ENCODE results near the gene CEMIP.

The CEMIP gene

DNA sequence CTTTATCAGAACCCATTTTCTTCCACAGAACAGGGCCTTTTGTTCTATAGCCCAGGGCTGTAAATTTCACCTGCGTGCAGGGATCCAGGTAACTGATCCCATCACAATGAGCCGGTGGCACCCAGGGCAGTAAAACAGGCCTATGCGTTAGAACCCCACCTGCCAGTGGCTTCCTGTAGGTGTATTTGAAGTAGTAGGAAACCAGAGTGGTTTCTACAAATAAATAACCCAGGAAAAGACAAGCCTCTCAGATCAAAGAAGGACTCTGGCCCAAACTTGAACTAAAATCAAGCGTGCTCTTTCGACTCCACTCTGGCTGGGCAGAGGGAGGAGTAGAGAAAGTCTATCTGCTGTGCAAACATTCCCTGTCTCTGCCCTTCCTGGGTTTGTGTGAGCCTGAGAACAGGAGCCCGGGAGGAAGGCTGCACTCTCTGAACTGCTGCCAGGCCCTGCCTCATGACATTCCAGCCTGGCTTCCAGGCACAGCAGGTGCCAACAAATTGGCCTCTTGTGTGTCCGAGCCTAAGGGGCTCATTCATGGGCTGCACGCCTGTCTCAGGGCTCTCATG is 77.7 kb downstream of the CEMIP start:
- peak; percentile 63 for DNase-seq

DNA sequence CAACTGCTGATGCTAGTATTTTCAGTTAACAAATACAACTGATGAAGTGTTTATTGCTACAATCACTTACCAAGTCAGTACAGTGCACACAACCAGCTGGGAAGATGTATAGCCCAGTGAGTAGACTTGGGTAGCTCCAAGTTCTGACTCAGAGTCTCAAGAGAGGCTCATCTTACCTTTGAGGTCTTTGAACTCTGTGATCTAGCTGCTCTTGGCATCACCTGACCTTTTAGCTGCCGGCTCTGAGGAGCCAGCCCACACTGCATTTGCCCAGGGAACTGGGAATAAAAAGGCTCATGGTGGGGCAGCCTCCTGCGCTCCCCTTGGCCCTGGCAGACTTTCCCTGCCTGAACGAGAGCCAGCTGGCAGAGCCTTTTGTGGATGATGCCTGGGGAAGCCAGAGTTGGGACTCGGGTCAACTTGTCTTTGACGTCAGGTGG is 82.6 kb downstream of the CEMIP start:
- no peak for DNase-seq

DNA sequence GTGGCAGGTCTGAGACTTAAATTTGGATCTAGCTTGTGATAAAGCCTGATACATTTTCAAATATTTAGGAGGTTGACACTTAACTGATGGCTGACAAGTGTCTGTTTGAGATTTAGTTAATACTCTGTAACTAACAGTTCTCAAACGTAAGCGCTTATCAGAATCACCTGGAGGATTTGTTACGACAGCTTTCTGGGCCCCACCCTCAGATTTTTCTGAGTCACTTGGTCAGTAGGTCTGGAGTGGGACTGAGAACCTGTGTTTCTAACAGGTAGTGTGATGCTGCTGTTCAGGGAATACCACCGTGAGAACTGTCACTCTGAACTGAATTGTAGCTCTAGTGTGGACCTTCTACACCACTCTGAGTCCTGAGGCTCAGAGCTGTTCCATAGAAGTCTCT is 85.5 kb downstream of the CEMIP start:
- DNase-seq = no peak

DNA sequence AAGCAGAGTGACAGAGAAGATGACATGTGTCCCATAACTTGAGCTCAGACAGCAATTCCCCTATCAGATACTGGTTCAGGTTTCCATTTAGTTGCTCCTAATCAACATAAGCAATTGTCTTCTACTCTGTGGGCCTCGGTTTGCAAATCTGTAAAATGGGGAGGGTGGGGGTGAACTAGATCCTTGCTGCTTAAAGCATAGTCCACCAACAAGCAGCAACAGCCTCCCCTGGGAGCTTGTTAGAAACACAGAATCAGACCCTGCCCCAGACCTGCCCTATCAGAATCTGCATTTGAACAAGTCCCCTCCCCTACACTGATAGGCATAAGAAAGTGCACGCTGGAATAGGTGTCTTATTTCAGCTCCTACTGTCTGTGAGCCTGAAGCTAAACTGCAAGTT is 87.8 kb downstream of the CEMIP start:
- no peak for DNase-seq

DNA sequence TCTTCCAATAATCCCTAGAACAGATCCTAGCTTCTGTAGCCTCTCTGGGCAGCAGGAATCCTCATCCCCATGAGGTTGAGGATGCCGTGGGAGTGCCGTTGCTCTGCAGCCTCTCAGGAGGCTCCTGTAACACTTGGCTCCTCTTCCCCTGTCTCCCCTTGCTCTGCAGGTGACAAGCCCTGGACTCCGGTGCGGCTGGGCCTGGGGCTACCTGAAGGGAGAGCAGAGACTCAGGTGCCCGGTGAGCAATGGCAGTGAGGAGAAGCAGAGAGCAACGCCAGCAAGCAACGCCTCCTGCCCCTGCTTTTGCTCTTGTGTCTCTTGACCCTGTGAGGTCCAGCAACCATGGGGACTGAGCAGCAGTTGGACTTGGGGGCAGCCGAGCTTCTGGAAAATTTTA is 91.2 kb downstream of the CEMIP start:
- DNase-seq = no peak

DNA sequence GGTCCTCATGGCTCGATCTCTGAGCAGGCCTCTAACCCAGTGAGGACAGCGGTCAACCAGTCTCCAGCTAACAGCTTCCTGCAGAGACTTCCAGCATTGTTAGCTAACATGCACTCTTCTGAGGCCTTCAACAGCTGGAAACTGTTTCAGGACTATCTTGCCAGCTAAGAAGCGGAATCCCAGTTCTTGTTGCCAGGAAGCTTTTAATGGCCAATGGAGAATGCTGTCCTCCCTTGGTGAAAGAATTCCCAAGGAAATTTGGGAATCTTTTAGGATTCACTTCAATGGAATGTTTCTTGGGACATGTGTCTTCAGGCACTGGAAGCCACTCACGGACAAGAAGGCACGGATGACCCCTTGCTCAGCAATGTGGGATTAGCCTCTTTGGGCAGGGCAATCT is 91.7 kb downstream of the CEMIP start:
- DNase-seq = no peak

DNA sequence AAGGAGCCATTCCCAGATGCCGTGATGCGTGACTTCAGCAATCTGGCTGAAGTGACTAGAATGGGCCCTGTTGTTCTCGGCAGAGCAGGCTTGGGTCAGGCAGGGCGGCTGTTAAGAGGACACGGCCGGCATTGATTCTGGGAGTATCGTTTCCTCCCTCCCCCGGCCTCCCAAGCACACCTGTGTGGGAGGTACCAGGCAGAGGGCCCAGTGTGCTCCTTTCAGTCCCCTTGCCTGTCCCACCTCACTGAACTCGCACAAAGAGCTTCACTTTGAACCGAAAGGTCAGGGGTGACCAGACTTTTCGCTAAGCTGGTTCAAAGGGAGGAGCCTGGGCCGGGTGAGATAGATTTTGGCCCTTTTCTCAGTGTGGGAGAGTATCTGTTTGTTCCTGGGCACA is 92.7 kb downstream of the CEMIP start:
- DNase-seq = no peak

DNA sequence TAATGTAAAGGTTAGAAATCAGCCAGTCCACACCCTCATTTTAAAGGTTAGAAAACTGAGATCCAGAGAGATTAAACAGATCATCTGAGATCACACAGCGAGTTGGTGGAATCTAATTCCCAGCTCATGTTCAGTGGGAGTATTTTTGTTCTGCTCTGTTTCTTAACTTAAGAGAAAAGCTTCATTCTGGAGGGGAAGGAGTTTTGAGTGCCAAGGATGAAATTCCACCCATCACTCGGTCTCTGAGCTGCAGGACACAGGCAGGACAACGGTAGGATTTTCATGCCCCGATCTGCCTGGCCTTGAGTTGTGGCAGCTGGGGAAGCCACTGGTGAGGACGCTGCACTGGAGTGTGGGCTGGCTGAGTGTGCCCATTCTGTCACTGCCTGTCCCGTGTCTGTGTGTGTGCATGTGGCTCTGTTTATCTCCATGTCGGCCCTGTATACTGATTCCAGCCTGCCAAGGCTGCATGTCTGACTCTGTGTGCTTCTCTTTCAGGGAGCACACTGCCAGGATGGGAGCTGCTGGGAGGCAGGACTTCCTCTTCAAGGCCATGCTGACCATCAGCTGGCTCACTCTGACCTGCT is 94.3 kb downstream of the CEMIP start:
- DNase-seq = no peak

DNA sequence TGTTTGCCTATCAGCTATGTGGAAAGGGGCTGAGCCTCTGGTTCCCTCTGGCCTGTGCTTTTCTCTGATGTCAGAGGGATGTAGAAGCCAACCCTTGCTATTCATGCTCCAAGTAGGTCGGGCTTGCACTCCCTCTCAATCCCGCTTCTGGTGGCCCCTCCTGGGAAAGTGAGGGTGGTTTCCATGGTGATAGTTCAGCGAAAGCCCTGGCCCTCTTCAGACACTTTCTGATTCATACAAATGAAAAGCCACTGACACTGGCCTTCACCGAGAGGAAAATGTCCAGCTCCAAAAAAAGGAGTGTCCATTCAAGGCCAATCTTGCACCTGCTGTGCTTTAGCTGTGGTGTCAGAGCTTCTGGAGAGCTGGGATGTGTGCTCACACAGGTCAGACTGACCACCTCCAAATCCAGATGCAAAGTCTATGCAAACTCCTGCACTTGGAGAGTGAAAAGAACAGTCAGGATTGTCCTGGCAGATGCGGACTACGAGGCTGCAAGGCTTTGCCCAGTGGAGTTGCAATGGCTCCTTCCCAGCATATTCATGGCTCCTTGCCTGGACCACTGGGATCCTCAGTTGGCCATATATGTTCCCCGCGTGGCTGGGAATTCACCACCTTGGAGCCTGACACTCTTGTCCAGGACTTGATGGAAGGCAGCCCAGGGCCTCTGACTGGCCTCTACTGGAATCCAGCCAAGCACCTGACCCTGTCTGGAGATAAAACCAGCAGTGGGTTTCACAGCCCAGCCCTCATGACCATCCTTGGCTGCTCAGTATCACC is 96.6 kb downstream of the CEMIP start:
- DNase-seq = no peak

DNA sequence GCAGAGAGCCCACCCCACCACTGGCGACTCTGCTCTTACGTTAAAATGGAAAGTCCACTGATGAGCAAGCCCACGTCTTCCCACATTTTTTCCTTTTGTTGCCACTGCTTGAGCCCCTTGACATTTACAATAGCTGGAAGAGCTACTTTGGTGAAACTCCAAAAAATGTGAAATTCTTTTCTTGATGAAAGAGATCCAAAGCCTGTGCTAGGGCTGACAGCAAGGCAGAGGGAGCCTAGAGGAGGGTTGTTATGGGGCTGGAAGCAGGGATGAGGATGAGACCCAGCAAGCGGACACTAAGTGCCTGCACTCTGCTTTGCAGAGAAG is 97.1 kb downstream of the CEMIP start:
- DNase-seq = no peak

DNA sequence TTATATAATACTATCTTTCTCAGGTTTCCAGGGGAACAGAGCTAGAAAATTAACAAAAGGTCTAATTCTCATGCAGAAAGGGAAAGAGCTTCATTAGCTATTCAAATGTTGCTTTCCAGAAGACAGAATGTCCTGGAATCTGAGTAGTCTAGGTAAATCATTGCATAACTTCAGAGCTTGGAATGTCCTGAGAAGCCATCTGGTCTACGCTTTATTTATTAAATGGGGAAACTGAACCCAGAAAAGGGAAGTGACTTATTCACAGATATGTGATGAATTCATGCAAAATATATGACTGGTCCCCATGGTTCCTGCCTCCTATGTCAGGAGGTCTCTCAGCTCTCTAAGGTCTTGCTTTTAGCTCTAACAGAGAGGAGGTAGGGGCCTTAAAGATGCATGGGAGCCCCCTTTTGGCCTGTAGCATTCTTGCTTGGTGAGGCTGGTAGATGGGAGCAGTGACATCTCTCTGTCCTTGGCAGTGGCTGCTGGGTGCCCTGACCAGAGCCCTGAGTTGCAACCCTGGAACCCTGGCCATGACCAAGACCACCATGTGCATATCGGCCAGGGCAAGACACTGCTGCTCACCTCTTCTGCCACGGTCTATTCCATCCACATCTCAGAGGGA is 99.2 kb downstream of the CEMIP start:
- no peak for DNase-seq

DNA sequence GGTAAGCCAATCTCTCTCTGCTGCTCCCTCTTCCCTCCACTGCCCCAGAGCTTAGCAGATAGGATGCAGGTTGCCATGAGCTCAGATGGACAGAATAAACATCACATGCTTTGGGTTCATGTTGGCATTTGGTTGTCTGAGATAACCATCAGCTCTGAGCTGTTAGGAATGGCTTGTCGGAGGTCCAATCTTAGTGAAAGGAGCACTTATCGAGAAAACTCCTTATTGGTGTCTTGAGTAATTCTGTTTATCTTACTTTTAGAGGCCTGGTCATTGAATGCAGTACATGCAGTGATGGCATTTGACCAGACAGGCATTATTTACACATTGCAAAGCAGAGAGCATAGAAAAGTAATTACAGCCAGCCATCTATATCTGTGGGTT is 99.7 kb downstream of the CEMIP start:
- no peak for DNase-seq

DNA sequence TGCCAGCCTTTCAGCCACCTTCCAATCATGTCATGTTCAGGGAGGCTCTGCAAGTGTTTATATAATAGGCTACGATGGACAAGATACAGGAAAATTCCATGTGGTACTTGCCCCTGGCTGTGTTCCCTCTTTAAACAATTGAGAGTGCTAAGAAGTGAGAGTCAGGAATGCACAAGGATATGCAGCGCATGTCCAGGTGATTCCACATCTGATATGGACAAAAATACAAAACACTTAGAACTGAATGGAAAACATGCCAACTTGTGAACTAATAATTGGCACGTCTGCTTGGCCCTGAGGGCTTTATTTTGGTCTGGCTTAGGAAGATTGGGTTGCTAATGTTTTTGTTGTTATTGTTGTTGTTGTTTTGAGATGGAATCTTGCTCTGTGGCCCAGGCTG is 100.9 kb downstream of the CEMIP start:
- no peak for DNase-seq

DNA sequence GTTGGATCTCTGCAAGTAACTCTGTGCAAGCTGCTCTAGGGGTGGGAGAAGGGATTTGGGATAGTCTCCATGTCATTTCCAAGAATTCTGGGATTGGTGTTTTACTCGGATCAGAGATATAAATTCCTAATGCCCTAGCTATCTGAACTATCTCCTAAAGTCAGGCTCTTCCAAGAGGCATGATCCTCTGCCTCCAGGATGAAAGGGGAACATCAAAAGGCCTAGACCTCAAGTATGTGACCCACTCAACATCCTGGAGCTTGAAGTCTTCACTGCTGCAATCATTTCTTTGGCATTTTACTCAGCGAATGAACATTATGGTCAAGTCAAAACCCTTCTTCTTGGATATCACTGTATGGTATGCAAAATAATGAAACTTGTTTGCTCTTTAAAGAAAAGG is 104.5 kb downstream of the CEMIP start:
- DNase-seq = no peak

DNA sequence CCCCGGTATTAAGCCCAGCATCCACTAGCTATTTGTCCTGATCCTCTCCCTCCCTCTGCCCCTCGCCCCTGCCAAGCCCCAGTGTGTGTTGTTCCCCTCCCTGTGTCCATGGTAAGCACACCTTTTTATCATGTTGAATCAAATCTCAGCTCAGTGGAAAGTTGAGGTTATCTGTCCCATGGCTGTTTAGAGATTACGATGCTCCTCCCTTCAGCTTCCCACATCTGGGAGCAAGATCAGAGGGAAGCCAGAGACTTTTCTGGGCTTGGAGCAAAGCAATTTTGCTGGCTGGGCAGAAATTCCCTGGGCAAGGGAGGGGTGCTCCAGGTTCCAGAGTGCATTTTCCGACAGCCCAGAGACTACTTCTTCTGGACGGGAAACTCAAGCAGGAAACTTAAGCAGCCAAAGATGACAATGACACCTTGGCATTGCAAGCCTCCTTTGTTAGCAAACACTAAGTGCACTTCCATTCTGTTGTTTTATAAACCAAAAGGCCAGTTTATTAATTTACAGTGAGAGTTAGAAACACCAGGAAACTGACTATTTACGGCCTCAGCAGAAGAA is 105.9 kb downstream of the CEMIP start:
- DNase-seq = no peak

DNA sequence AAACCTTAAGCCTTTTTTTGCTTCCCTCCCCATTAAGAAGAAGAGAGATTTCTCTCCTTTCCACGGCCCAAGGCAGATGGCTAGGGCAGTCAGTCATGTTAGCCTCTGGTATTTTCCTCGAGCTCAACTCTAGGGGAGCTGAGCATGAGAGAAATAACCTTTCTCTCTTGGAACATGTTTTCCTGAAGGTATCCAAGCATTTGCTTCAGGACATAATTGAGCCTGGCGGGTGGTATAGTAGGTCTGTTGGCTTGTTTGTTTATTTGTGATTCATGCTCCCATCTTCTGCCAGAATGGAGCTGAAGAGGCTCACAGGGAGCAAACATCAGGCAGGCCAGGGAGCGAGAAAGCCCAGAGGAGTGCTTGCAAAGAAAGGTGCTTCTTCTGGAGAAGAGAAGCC is 108.0 kb downstream of the CEMIP start:
- no peak for DNase-seq

DNA sequence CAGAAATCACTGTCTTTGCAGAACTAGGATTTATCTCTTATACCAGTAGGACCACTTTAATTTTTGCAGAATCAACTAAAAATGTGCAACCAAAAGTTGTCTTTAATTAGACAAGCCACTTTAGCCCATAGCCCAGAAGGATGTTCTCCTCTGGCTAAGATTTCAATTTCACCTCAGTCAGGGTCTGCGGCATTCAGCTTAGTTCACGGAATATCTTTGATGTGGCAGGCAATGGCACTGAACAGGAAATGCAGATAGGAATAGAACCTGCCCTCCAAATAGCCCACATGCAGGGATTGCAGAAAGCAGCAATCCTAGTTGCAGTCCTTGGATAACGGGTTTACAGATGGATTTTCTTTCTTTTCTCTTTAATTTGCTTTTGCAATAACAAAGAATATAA is 109.7 kb downstream of the CEMIP start:
- no peak for DNase-seq

DNA sequence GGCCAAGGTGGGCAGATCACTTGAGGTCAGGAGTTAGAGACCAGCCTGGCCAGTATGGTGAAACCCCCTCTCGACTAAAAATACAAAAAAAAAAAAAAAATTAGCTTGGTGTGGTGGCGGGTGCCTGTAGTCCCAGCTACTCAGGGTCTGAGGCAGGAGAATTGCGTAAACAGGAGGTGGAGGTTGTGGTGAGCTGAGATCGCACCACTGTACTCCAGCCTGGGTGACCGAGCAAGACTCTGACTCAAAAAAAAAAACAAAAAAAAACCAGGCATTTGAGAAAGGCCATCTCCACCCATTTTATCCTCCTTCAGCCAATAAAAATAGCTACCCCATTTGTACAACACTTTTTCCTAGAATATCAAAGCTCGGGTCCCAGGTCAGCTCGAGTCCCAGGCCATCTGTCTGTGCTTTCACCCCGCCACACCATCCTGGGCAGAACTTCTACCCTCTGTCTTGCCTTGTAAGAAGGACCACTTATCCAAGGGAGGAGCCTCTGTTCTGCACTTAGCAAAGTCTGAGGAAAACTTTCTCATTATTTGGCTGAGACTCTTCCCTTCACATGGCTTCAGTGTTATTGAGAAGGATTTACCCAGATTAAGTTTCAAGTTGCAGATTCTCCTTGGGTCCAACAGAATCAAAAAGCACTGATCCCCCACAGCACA is 111.3 kb downstream of the CEMIP start:
- DNase-seq = no peak

DNA sequence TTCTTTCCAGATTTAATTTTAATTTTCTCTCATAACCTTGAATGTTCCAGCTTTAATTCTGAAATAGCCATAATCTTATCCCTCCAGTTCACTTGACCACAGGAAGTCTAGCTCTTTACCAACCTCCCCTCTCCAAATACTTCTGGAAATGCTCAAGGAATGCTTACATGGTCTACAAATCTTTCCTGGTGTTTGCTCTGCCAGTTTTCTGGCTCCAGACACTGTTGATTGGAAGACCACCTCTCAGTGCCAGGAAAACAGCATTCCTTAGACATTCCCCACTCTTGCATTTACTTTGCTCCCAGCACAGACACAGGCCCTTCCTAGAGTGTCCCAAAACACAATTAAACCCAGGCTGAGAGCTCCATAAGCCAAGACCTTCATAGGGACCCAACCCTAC is 111.8 kb downstream of the CEMIP start:
- no peak for DNase-seq

DNA sequence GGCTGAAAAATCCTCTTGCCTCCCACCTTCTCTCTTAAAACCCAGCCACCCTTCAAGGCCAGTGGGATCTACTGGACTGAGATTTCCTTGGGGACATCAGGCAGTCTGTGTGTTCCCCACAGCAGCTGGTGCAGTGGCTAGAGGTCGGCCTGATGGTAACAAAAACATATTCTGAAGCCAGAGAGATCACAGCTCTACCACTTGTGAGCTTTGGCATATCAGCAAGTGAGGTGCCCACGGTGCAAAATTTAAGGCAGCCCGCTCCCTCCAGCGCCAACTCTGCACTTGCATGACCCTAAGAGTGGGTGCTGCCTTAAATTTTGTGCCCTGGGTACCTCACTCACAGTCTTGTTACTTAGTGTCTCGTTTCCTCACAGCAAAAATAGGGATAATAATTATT is 113.2 kb downstream of the CEMIP start:
- no peak for DNase-seq

DNA sequence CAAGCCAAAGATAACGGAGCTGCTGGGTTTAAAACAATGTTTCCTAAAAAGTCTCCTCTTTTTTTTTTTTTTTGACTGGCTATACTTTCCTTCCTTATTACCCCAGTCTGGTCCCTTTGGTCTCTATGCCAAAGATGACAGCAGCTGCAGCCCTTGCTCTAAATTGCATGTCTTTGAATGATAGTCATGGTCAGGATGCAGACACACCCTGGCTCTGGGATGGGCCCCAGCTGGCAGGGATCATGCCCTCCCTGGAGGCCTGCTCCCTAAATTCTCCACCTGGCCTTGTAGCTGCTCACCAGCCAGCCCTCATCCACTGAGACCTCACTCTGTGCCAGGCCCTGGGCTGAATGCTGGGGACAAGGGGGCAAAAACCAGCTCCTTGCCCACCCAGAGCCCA is 114.6 kb downstream of the CEMIP start:
- no peak for DNase-seq

DNA sequence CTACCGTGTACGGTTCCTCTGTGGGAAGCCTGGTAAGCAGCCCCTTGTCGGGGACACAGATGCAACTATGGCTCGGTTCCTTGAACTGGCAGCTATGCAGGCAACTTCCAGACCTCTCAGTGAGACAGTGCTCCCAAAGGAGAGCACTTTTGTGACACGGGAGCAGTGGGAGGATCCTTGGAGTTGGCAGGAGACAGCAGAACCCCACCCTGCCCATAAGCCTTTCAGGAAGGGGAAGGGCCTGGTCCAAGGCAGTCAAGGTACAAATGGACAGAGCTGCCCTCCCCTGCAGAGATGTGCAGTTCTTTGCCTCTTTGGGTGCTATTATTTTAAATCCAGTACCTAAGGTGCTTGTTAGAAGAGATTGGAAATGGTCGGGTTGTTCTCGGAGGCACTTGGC is 115.9 kb downstream of the CEMIP start:
- DNase-seq = no peak

DNA sequence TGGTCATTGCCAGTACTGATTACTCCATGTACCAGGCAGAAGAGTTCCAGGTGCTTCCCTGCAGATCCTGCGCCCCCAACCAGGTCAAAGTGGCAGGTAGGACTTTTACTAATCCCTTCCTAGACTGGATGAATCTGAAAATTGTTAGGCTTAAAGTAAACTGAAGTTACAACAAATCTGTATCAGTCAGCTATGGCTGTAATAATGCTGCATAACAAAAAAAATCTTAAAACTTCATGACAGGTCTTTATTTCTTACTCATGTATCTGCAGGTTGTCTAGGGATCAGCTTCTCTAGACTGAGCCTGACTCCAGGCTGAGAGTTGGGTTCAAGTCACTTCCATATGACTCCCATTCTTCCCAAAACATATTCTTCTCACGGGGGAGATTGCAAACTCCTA is 116.8 kb downstream of the CEMIP start:
- no peak for DNase-seq

DNA sequence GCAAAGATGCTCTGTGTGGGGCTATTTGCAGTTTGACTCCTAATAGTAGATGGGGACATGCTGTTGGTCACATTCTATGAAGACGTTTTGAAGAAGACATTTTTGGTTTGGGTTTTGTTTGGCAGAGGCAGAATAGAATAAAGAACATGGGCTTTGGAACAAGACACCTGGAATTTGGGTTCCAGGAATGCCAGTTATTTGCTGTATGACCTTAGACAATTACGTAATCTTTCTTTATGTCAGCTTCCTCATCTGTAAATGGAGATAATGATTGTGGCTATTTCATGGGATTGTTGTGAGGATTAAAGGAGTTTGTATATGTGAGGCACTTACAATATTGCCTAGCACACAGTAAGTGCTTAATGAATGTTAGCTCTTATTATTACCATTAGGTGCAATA is 118.9 kb downstream of the CEMIP start:
- DNase-seq = no peak

Data from NCI-H2081 treated with DMSO at 0.1 percent for 48 hours (cell line).